ENCODE measurements around the gene DNAJC5.

Gene DNAJC5

DNA sequence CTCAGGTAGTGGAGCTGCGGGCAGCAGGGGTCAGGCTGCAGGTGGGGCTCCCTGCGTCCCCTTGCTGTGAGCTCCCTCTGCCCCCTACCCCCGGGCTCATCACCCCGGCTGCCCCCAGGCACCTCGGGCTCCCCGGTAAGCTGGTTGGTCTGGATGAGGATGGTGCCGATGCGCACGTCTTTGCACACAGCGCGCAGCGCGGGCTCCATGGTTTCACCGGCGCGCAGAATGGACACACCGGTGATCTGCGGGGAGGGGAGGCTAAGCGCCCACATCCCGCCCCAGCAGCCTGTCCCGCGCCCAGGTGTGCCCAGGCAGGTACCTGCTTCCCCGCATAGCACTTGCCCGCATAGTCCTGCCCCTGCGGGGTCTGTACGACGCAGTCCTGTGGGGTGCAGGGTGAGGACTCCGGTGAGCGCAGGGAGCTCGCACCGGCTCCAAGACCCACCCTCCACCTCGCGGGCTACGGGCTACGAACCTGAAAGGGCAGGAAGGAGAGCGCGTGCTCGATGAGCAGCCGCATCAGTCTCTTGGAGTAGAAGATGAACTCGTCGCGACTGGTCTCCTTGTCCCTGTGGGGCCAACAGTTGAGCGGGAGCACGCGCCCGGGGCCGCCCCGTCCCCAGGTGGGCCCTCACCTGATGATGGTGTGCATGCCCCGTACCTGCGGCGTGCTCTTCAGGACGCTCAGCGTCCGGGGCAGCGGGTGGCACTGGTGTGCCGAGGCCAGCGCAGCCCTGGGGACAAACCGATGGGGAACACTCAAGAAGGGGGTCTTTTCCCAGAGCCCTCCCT, 45.7 kb downstream of the DNAJC5 start:
- Mint-ChIP-seq H3K27me3 (no peaks in the 10 kb centered on the region), H3K4me1 (ENCODE audit: low read depth) (peaks cover 51% of the 10 kb centered on the region), H3K27ac (peak overlapping the region; percentile 61), H3K36me3 (ENCODE audit: low read depth) (peaks cover 94% of the 10 kb centered on the region), H3K9me3 (no peaks in the 10 kb centered on the region), H3K4me3 (no peak overlapping the region)
- intact Hi-C loops (cut with micrococcal nuclease), result no loop called here

DNA sequence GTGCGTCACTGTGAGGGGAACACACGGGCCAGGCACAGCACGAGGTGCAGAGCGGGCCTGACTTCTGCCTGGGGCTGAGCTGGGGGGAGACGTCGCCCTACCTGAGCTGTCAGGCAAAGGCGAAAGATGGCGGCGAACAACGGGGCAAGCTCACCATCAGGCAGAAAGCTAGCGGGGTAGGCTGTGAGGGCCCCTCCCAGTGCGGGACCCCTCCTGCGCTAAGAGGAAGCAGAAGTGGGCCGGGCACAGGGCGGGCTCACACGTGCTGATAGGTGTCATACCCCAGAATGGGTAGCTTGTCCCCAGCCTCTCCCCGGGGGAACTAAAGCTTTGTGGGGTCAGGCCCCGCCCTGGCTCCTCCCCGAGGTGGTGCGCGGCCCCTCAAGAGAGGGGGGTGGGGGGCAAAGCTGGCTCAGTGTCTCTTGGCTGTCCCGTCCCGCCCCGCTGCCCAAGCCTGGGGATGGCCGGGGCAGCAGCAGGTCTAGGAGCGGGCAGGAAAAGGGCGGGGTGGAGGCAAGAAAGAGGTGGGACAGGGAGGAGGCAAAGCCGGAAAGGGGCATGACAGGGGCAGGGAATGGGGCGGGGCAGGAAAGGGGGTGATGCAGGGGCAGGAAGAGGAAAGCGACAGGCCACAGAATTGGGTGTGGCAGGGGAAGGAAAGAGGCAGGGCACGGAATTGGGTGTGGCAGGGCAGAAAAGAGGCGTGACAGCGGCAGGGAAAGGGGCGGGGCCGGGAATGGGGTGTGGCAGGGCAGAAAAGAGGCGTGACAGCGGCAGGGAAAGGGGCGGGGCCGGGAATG, 46.6 kb downstream of the DNAJC5 start:
- no peak overlapping the region for H3K4me3 Mint-ChIP-seq
- H3K36me3 Mint-ChIP-seq (ENCODE audit: low read depth), result peaks cover 94% of the 10 kb centered on the region
- H3K27ac Mint-ChIP-seq, result peak overlapping the region; percentile 61
- H3K4me1 Mint-ChIP-seq (ENCODE audit: low read depth), result peaks cover 46% of the 10 kb centered on the region
- no peaks in the 10 kb centered on the region for H3K27me3 Mint-ChIP-seq
- intact Hi-C loops (cut with micrococcal nuclease), result loop anchor here (1.0 kb wide), 1 partner anchor 14 kb away; no protein-coding TSS in a partner anchor
- no peaks in the 10 kb centered on the region for H3K9me3 Mint-ChIP-seq

DNA sequence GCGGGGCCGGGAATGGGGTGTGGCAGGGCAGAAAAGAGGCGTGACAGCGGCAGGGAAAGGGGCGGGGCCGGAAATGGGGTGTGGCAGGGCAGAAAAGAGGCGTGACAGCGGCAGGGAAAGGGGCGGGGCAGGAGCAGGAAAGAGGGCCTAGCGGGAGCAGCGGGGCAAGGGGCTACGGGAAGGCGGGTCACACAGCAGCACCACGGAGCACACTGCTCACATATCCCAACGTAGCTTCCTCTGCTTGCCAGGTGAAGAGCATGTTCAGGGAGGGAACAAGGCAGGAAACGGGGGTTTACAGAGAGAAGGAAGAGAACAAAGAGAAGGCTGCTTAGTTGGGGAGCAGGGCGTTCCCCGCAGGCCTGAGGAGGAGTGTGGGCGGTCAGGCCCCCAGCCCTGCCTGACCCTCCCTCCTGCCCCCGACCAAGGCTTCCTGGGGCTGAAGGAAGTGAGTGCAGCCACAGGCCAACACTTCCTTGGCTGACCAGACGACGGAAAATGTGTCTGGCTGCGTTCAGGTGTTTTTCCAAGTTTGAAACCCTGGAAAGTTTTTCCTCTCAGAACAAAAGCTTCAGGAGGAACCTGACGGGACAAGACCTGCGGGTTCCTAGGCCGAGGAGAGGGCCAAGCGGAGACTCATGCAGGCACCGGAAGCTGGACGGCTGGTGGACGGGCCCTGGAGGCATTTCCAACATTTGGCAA, 47.5 kb downstream of the DNAJC5 start:
- peak overlapping the region; percentile 51 for H3K4me3 Mint-ChIP-seq
- H3K36me3 Mint-ChIP-seq (ENCODE audit: low read depth), result peaks cover 94% of the 10 kb centered on the region
- H3K27me3 Mint-ChIP-seq, result no peaks in the 10 kb centered on the region
- H3K27ac Mint-ChIP-seq, result peak overlapping the region; percentile 61
- H3K4me1 Mint-ChIP-seq (ENCODE audit: low read depth), result peaks cover 53% of the 10 kb centered on the region
- intact Hi-C loops (cut with micrococcal nuclease), result loop anchor here (1.0 kb wide), 1 partner anchor 13 kb away; no protein-coding TSS in a partner anchor
- H3K9me3 Mint-ChIP-seq, result no peaks in the 10 kb centered on the region

DNA sequence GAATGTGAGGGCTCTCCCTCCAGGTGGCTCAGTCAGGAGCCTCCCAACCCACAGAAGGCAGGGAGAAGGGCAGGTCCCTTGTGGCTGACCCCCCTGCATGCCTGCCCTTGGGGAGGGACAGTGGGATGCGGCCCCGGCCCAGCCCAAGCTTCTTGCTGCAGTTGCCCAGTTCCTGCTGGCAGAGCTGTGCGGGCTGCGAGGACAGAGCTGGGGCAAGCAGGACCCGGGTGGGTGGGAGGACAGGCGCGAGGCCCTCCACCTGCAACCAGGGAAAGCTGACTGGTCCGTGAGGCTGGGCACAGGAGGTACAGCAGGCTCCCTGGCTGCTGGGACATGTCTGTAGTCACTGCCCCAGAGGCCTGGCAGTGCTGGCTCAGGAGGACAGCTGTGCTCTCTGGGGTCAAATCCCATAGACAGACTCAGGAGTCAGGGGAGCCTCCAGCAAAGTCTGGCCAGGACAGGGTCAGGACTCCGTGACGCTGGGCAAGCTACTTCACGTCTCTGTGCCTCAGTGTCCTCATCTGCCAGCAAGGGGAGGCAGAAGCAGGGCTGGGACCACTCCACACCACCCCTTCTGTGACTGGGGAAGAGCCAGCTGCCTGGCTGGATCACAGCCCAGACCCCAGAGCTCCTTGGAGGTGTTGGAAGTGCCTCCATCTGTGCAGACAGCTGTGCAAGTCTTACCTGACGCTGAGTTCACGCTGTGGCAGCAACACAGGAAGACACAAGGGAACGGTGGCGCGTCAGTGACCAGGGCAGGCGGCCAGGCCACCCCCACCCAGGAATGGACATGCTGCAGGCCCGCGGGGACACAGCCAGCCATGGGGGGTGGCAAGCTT, 48.3 kb downstream of the DNAJC5 start:
- no peak overlapping the region for H3K27ac Mint-ChIP-seq
- H3K4me3 Mint-ChIP-seq, result no peak overlapping the region
- H3K4me1 Mint-ChIP-seq (ENCODE audit: low read depth), result peaks cover 61% of the 10 kb centered on the region
- no peaks in the 10 kb centered on the region for H3K9me3 Mint-ChIP-seq
- no peaks in the 10 kb centered on the region for H3K27me3 Mint-ChIP-seq
- intact Hi-C loops (cut with micrococcal nuclease), result loop anchor here (1.0 kb wide), 1 partner anchor 12 kb away; no protein-coding TSS in a partner anchor
- H3K36me3 Mint-ChIP-seq (ENCODE audit: low read depth), result peaks cover 94% of the 10 kb centered on the region

DNA sequence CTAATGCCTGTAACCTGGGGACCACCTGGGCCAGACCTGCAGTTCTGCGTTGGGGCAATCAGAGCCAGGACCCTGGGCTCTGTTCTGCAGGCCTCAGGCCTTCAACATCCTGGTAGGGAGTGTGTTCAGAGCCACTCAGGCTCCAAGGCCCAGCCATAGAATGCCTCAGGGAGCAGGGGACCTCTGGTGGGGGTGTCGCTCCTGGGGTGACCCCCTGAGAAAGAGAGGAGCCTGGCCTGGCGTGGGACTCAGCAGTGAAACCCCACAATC, 48.8 kb downstream of the DNAJC5 start:
- peaks cover 97% of the 10 kb centered on the region for H3K36me3 Mint-ChIP-seq (ENCODE audit: low read depth)
- peaks cover 66% of the 10 kb centered on the region for H3K4me1 Mint-ChIP-seq (ENCODE audit: low read depth)
- no peak overlapping the region for H3K4me3 Mint-ChIP-seq
- no peaks in the 10 kb centered on the region for H3K9me3 Mint-ChIP-seq
- no peak overlapping the region for H3K27ac Mint-ChIP-seq
- no peaks in the 10 kb centered on the region for H3K27me3 Mint-ChIP-seq
- intact Hi-C loops (cut with micrococcal nuclease), result no loop called here

DNA sequence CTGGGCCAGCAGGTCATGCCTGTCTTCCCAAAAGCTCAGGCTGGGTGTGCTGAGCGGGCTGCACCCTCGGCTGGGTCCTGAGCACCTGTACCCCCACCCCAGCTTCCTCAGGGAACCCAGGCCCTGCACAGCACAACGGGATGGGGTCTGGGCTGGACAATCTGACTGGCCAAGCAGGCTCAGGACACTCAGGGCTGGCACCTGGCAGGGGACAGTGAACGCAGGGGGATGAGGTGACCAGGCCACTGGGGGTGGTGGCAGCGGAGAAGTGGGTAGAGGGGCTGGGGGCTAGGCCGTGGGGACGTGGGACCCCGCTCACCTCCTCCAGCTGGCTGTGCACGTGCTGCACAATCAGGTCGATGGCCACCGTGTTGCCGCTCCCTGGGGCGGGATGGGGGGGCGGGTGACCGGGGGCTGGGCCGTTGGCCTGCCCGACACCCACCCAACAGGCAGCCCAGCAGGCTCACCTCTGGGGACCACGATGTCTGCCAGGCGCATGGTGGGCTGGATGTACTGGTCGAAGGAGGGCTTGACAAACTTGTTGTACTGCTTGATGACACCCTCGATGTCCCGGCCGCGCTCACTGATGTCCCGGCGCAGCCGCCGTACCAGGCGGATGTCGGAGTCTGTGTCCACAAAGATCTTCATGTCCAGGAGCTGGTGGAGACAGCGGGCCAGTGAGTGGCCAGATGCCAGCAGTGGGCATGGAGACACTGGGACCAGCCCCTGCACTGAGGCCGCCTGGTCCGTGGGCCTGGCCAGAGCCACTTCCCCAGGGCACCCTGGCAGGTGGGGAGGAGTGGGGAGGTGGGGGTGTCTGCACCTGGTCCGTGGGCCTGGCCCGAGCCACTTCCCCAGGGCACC, 49.4 kb downstream of the DNAJC5 start:
- peaks cover 67% of the 10 kb centered on the region for H3K4me1 Mint-ChIP-seq (ENCODE audit: low read depth)
- no peaks in the 10 kb centered on the region for H3K27me3 Mint-ChIP-seq
- no peak overlapping the region for H3K4me3 Mint-ChIP-seq
- intact Hi-C loops (cut with micrococcal nuclease), result no loop called here
- H3K9me3 Mint-ChIP-seq, result no peaks in the 10 kb centered on the region
- H3K36me3 Mint-ChIP-seq (ENCODE audit: low read depth), result peaks cover 92% of the 10 kb centered on the region
- H3K27ac Mint-ChIP-seq, result no peak overlapping the region

DNA sequence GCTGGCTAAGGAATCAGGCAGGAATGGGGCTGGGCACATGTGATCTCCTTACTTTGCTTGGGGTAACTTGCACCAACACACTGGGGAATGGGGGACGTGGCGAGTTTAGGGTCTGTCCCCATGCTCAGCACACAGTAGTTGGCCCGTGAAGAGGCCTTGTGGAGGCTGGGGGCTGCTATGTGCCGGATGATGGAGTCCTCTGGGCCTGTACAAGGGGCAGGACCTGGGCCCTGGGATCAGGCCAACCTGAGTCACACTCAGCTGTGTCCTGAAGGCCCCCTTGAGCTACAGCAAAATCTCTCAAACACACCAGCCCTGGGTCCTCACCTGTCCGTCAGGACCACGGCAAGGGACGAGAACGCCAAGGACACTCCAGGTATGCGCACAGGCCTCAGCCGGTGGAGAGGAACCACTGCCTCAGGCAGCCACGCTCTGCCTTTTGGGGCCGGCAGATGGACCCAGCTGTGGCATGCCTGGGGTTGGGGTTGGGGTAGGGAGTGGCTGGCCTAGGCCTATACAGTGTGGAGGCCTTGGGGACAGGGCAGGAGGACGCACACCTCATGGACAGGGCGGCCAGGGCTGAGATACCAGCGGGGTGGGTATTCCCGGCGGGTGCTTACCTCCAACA, 50.2 kb downstream of the DNAJC5 start:
- peaks cover 73% of the 10 kb centered on the region for H3K4me1 Mint-ChIP-seq (ENCODE audit: low read depth)
- no peak overlapping the region for H3K27ac Mint-ChIP-seq
- peaks cover 90% of the 10 kb centered on the region for H3K36me3 Mint-ChIP-seq (ENCODE audit: low read depth)
- H3K4me3 Mint-ChIP-seq, result no peak overlapping the region
- intact Hi-C loops (cut with micrococcal nuclease), result no loop called here
- no peaks in the 10 kb centered on the region for H3K27me3 Mint-ChIP-seq
- H3K9me3 Mint-ChIP-seq, result no peaks in the 10 kb centered on the region

DNA sequence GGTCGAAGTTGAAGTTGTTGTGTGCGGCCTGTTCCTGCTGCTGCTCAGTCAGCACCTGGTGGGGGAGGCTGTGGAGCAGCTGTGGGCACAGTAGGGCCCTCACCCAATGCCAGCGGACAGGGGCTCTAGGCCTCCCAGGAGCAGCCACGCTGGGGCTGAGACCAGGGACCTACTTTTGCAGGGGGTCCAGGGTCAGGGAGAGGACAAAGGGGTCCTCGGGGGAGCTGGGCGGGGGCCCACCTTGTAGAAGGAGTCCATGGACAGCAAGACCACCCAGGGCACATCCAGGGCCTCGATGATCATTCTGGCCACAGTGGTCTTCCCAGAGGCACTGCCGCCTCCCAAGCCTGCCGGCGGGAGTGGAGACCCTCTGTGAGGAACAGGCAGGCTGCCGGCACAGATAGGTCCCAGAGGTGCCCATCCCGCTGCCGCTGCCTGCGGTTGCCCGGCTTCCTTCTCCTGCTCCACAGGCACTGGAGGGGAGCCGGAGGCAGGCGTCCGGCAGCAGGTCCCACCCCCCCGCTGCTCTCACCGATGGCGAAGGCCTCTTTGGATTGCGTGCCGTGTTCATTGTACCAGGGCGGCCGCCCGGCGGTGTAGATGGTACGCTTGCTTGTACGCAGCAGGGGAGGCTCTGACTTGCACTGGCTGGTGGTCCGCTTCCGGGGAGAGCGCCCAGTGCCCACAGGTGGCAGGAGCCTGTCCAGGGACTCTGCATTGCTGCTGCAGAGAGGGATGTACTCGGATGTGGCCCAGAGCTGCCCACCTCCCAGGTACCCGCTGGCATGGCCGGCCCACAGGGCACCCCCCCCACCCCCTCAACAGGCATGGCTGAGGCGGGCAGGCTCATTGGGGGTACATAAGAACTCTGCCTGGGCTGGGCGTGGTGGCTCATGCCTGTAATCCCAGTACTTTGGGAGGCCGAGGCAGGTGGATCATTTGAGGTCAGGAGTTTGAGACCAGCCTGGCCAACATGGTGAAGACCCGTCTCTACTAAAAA, 51.3 kb downstream of the DNAJC5 start:
- H3K4me3 Mint-ChIP-seq, result no peak overlapping the region
- peak overlapping the region; percentile 26 for H3K27ac Mint-ChIP-seq
- intact Hi-C loops (cut with micrococcal nuclease), result no loop called here
- no peaks in the 10 kb centered on the region for H3K9me3 Mint-ChIP-seq
- peaks cover 88% of the 10 kb centered on the region for H3K36me3 Mint-ChIP-seq (ENCODE audit: low read depth)
- no peaks in the 10 kb centered on the region for H3K27me3 Mint-ChIP-seq
- peaks cover 71% of the 10 kb centered on the region for H3K4me1 Mint-ChIP-seq (ENCODE audit: low read depth)

DNA sequence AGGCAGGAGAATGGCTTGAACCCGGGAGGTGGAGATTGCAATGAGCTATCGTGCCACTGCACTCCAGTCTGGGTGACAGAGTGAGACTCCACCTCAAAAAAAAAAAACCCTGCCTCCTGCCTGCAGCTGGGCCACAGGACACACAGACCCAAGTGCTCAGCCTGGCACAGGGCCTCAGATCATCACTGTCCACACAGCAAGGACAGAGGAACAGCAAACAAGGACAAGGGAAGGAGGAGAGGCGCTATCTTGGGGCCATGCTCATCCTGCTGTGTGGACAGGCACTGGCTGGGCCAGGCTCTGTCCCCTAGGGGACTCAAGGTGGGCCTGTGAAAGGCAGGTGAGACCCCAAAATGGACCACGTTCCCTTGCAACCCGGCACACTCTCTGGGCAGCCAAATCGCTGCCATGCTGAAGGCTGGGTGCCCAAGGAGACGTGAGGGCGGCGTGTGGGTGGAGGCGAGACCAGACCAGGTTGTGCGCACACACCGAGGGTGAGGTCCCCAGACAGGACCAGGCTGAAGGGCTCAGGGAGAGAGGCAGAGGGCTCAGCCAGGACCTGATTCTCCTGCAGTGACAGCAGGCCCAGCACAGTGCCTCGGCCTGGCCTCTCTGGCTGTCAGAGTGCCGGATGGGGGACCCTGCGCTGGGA, 52.2 kb downstream of the DNAJC5 start:
- H3K36me3 Mint-ChIP-seq (ENCODE audit: low read depth), result peaks cover 83% of the 10 kb centered on the region
- H3K27ac Mint-ChIP-seq, result peak overlapping the region; percentile 26
- intact Hi-C loops (cut with micrococcal nuclease), result no loop called here
- H3K4me1 Mint-ChIP-seq (ENCODE audit: low read depth), result peaks cover 73% of the 10 kb centered on the region
- H3K27me3 Mint-ChIP-seq, result no peaks in the 10 kb centered on the region
- H3K9me3 Mint-ChIP-seq, result no peaks in the 10 kb centered on the region
- H3K4me3 Mint-ChIP-seq, result no peak overlapping the region

DNA sequence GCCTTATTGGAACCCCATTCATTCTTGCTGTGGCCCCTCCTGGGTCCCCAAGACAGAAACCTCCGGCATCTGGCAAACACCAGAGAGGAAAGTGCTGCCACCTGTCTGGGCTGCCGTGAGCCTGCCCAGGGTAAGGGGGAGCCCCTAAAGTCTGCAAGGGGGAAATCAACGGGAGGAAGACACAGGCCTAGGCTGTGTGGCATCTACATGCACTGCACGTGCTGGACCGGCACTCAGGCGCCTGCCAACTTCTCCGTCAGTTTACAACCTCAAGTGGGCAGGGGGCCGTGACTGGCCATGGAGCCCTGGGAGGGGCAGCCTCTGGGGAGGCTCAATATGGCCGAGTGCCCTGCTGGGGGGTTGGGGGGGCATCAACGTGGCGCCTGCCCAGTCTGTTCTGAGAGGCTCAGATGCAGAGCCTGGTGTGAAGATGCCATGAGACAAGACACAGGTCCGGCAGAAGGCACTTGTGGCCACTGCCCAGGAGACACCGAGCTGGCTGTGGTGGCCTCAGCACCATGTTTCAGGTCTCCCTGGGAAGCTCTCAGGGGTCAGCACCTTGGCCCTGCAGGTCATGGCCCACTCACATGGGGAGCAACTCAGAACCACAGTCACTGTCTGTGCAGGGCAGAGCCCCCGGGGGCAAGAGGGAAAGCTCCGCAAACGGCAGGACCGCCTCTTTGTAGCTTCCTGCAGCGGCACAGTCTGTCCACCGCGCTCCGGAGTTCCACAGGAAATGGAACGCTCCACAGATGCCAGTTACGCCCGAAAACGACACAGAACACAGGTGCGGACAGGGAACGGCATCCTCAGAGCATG, 52.9 kb downstream of the DNAJC5 start:
- peak overlapping the region; percentile 28 for H3K4me3 Mint-ChIP-seq
- no peaks in the 10 kb centered on the region for H3K9me3 Mint-ChIP-seq
- H3K27ac Mint-ChIP-seq, result peak overlapping the region; percentile 37
- peaks cover 71% of the 10 kb centered on the region for H3K4me1 Mint-ChIP-seq (ENCODE audit: low read depth)
- H3K36me3 Mint-ChIP-seq (ENCODE audit: low read depth), result peaks cover 83% of the 10 kb centered on the region
- intact Hi-C loops (cut with micrococcal nuclease), result no loop called here
- no peaks in the 10 kb centered on the region for H3K27me3 Mint-ChIP-seq

Data from dendritic cell treated with granulocyte-macrophage colony-stimulating factor and Interleukin-4, amounts not matched to agents 40 ng/mL and 50 ng/mL, for 4 days (primary cell).